ENCODE results near the gene NCKAP5. TPM values are rescaled to one million over a fixed set of nuclear protein-coding genes. Genes with fewer than 3 reads are reported as not detected.

The NCKAP5 gene
- total and polyA plus RNA-seq, 2 donors, result 1.9 to 2.0 TPM

DNA sequence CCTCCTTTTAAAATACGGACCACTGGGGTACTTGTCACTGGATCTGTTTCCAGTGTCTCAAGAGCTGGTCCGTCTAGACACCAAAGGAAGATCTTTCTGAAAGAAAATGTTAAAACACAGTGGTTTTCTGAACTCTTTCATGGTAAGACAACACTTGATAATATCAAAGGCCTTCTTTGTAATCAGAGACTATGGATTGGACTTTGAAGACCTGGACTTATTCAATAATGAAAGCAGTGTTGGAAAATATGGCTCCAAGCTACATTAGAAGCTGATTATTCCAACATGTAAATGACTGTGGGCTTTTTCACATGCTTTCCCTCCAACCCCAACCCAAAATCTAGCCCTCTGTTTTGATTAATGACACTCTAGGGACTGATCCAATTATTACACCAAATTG lies 568.8 kb downstream of the NCKAP5 start:
- Histone ChIP-seq H3K4me3 (ENCODE audit: low read length in 2 of 2) (no peak overlapping the region), H3K27ac (ENCODE audit: low read depth in 1 of 2, low read length in 1 of 2) (no peak overlapping the region), H3K36me3 (ENCODE audit: control insufficient read depth in 2 of 2, insufficient read depth in 2 of 2, low read length in 1 of 2) (no peaks in the 10 kb centered on the region), H3K27me3 (ENCODE audit: control insufficient read depth in 2 of 2, insufficient read depth in 1 of 2, low read length in 1 of 2) (no peaks in the 10 kb centered on the region), H3K4me1 (ENCODE audit: control insufficient read depth in 2 of 2, insufficient read depth in 2 of 2, low read length in 2 of 2) (no peaks in the 10 kb centered on the region), H3K9me3 (ENCODE audit: control insufficient read depth in 2 of 2, insufficient read depth in 1 of 2, low read length in 1 of 2) (no peaks in the 10 kb centered on the region)
- WGBS, result 90% methylated on average over 2 of the region's 2 CpGs
- DNase-seq (ENCODE audit: low read depth in 6 of 9, low spot score in 9 of 9), result no peak

DNA sequence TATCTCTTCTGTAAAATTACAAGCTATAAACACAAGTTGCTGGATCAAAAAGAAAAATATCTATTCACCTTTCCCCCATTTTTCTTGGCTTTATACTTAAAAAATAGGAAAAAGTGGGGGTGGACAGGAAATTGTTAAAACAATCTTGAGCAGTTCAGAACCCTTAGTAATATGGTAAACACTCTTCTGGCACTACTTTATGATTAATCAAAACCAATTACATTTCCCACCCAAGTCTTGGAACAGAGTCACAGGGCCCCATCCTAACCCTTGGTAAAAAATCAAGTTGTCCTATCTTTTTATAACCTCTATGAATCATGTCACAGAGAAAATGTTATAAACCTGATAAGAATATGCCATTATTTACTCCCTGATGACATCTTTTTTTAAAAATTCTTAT lies 570.0 kb downstream of the NCKAP5 start:
- Histone ChIP-seq H3K36me3 (ENCODE audit: control insufficient read depth in 2 of 2, insufficient read depth in 2 of 2, low read length in 1 of 2) (no peaks in the 10 kb centered on the region), H3K27me3 (ENCODE audit: control insufficient read depth in 2 of 2, insufficient read depth in 1 of 2, low read length in 1 of 2) (no peaks in the 10 kb centered on the region), H3K4me1 (ENCODE audit: control insufficient read depth in 2 of 2, insufficient read depth in 2 of 2, low read length in 2 of 2) (no peaks in the 10 kb centered on the region), H3K9me3 (ENCODE audit: control insufficient read depth in 2 of 2, insufficient read depth in 1 of 2, low read length in 1 of 2) (no peaks in the 10 kb centered on the region), H3K4me3 (ENCODE audit: low read length in 2 of 2) (no peak overlapping the region), H3K27ac (ENCODE audit: low read depth in 1 of 2, low read length in 1 of 2) (no peak overlapping the region)
- no peak for DNase-seq (ENCODE audit: low read depth in 6 of 9, low spot score in 9 of 9)

- WGBS, result 77% methylated on average over 8 of the region's 8 CpGs
- Histone ChIP-seq H3K4me1 (ENCODE audit: control insufficient read depth in 2 of 2, insufficient read depth in 2 of 2, low read length in 2 of 2) (no peaks in the 10 kb centered on the region), H3K36me3 (ENCODE audit: control insufficient read depth in 2 of 2, insufficient read depth in 2 of 2, low read length in 1 of 2) (no peaks in the 10 kb centered on the region), H3K27me3 (ENCODE audit: control insufficient read depth in 2 of 2, insufficient read depth in 1 of 2, low read length in 1 of 2) (no peaks in the 10 kb centered on the region), H3K27ac (ENCODE audit: low read depth in 1 of 2, low read length in 1 of 2) (no peak overlapping the region), H3K4me3 (ENCODE audit: low read length in 2 of 2) (no peak overlapping the region), H3K9me3 (ENCODE audit: control insufficient read depth in 2 of 2, insufficient read depth in 1 of 2, low read length in 1 of 2) (no peaks in the 10 kb centered on the region)
- no peak for DNase-seq (ENCODE audit: low read depth in 6 of 9, low spot score in 9 of 9)
Measured at GRCh38 chr2:132991471-132992045, 576.7 kb downstream of the NCKAP5 start.

DNA sequence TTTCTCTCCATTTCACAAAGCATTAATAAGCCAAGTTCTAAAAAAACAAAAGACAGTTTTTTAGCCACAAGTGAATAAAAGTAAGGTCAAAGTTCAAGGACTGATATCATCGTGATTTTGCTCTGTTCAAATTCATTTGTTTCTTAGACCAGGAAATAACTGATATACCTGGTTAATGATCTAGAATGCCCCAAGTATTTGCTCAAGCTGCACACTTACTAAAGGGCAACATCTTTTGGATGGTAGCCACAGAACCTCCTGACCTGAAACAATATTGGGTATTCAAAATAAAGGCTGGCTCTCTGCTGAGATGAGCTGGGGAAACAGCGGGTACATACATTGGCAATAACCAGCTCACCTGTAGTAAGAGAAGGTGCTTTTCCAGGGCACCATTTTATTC lies 583.5 kb downstream of the NCKAP5 start:
- WGBS, result 88% methylated on average over 2 of the region's 2 CpGs
- Histone ChIP-seq H3K36me3 (ENCODE audit: control insufficient read depth in 2 of 2, insufficient read depth in 2 of 2, low read length in 1 of 2) (no peaks in the 10 kb centered on the region), H3K27ac (ENCODE audit: low read depth in 1 of 2, low read length in 1 of 2) (no peak overlapping the region), H3K9me3 (ENCODE audit: control insufficient read depth in 2 of 2, insufficient read depth in 1 of 2, low read length in 1 of 2) (no peaks in the 10 kb centered on the region), H3K4me1 (ENCODE audit: control insufficient read depth in 2 of 2, insufficient read depth in 2 of 2, low read length in 2 of 2) (no peaks in the 10 kb centered on the region), H3K27me3 (ENCODE audit: control insufficient read depth in 2 of 2, insufficient read depth in 1 of 2, low read length in 1 of 2) (no peaks in the 10 kb centered on the region), H3K4me3 (ENCODE audit: low read length in 2 of 2) (no peak overlapping the region)
- DNase-seq (ENCODE audit: low read depth in 6 of 9, low spot score in 9 of 9), result no peak

- Histone ChIP-seq H3K4me3 (ENCODE audit: low read length in 2 of 2) (no peak overlapping the region), H3K36me3 (ENCODE audit: control insufficient read depth in 2 of 2, insufficient read depth in 2 of 2, low read length in 1 of 2) (no peaks in the 10 kb centered on the region), H3K27me3 (ENCODE audit: control insufficient read depth in 2 of 2, insufficient read depth in 1 of 2, low read length in 1 of 2) (no peaks in the 10 kb centered on the region), H3K4me1 (ENCODE audit: control insufficient read depth in 2 of 2, insufficient read depth in 2 of 2, low read length in 2 of 2) (no peaks in the 10 kb centered on the region), H3K27ac (ENCODE audit: low read depth in 1 of 2, low read length in 1 of 2) (no peak overlapping the region), H3K9me3 (ENCODE audit: control insufficient read depth in 2 of 2, insufficient read depth in 1 of 2, low read length in 1 of 2) (no peaks in the 10 kb centered on the region)
- no peak for DNase-seq (ENCODE audit: low read depth in 6 of 9, low spot score in 9 of 9)
- WGBS, result 49% methylated on average over 2 of the region's 2 CpGs
Measured at GRCh38 chr2:132980304-132980703, 588.0 kb downstream of the NCKAP5 start.

GRCh38 chr2:132979339-132980093 lies 588.7 kb downstream of the NCKAP5 start:
- 87% methylated on average over 5 of the region's 5 CpGs for WGBS
- Histone ChIP-seq H3K4me3 (ENCODE audit: low read length in 2 of 2) (no peak overlapping the region), H3K27me3 (ENCODE audit: control insufficient read depth in 2 of 2, insufficient read depth in 1 of 2, low read length in 1 of 2) (no peaks in the 10 kb centered on the region), H3K36me3 (ENCODE audit: control insufficient read depth in 2 of 2, insufficient read depth in 2 of 2, low read length in 1 of 2) (no peaks in the 10 kb centered on the region), H3K9me3 (ENCODE audit: control insufficient read depth in 2 of 2, insufficient read depth in 1 of 2, low read length in 1 of 2) (no peaks in the 10 kb centered on the region), H3K27ac (ENCODE audit: low read depth in 1 of 2, low read length in 1 of 2) (no peak overlapping the region), H3K4me1 (ENCODE audit: control insufficient read depth in 2 of 2, insufficient read depth in 2 of 2, low read length in 2 of 2) (no peaks in the 10 kb centered on the region)
- no peak for DNase-seq (ENCODE audit: low read depth in 6 of 9, low spot score in 9 of 9)

DNA sequence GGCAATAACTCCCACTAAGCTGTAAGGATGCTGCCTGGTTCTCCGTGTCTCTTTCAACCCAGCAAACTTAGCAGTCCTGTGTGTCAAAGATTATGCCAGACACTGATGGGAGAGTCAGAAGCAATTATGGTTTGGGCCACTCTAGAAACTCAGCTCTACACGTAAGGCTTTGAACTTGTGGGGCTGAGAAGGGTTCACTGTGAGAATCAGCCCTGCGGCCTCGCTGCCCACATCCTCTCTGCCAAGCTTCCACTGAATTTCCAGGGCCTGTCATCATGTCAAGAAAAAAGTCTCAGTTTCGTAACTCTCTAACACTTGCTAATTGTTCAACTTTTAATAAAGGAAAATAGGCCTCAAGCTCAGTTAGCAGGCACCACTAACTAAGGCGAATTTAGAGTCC lies 589.4 kb downstream of the NCKAP5 start:
- no peaks in the 10 kb centered on the region for H3K27me3 ChIP-seq (ENCODE audit: control insufficient read depth in 2 of 2, insufficient read depth in 1 of 2, low read length in 1 of 2)
- H3K4me3 ChIP-seq (ENCODE audit: low read length in 2 of 2), result no peak overlapping the region
- H3K36me3 ChIP-seq (ENCODE audit: control insufficient read depth in 2 of 2, insufficient read depth in 2 of 2, low read length in 1 of 2), result no peaks in the 10 kb centered on the region
- H3K27ac ChIP-seq (ENCODE audit: low read depth in 1 of 2, low read length in 1 of 2), result no peak overlapping the region
- WGBS, result 75% methylated on average over 6 of the region's 6 CpGs
- H3K4me1 ChIP-seq (ENCODE audit: control insufficient read depth in 2 of 2, insufficient read depth in 2 of 2, low read length in 2 of 2), result no peaks in the 10 kb centered on the region
- DNase-seq (ENCODE audit: low read depth in 6 of 9, low spot score in 9 of 9), result no peak
- H3K9me3 ChIP-seq (ENCODE audit: control insufficient read depth in 2 of 2, insufficient read depth in 1 of 2, low read length in 1 of 2), result no peaks in the 10 kb centered on the region

GRCh38 chr2:132977812-132978529 lies 590.3 kb downstream of the NCKAP5 start:
- Histone ChIP-seq H3K4me1 (ENCODE audit: control insufficient read depth in 2 of 2, insufficient read depth in 2 of 2, low read length in 2 of 2) (no peaks in the 10 kb centered on the region), H3K4me3 (ENCODE audit: low read length in 2 of 2) (no peak overlapping the region), H3K9me3 (ENCODE audit: control insufficient read depth in 2 of 2, insufficient read depth in 1 of 2, low read length in 1 of 2) (no peaks in the 10 kb centered on the region), H3K27ac (ENCODE audit: low read depth in 1 of 2, low read length in 1 of 2) (no peak overlapping the region), H3K36me3 (ENCODE audit: control insufficient read depth in 2 of 2, insufficient read depth in 2 of 2, low read length in 1 of 2) (no peaks in the 10 kb centered on the region), H3K27me3 (ENCODE audit: control insufficient read depth in 2 of 2, insufficient read depth in 1 of 2, low read length in 1 of 2) (no peaks in the 10 kb centered on the region)
- DNase-seq (ENCODE audit: low read depth in 6 of 9, low spot score in 9 of 9), result no peak
- WGBS, result 89% methylated on average over 4 of the region's 4 CpGs

Measured in thymus (tissue), 11 donors.